Ectodermal cell (in vitro differentiated cells): ENCODE data around the gene SMIM26.

ENCODE experiments used
- H3K27ac ChIP-seq: 2 replicates; pipeline ENCODE4 v1.7.0; 2013; ENCODE audit warnings: mild to moderate bottlenecking, low read depth, low read length; ENCODE audit not compliant: insufficient read depth, poor library complexity, severe bottlenecking
- H3K27me3 ChIP-seq: 2 replicates; pipeline ENCODE4 v1.7.0; 2013; ENCODE audit warnings: mild to moderate bottlenecking, low read length; ENCODE audit not compliant: insufficient read depth, control insufficient read depth, poor library complexity, severe bottlenecking
- H3K36me3 ChIP-seq: one replicate; pipeline ENCODE4 v1.7.0; 2013; ENCODE audit warnings: low read length; ENCODE audit not compliant: control insufficient read depth, insufficient read depth
- H3K4me1 ChIP-seq: one replicate; pipeline ENCODE4 v1.7.0; 2013; ENCODE audit warnings: low read length; ENCODE audit not compliant: control insufficient read depth, insufficient read depth
- H3K4me3 ChIP-seq: 2 replicates; pipeline ENCODE4 v1.7.0; 2013; ENCODE audit warnings: low read depth, low read length, control low read depth; ENCODE audit not compliant: insufficient read depth
- H3K9me3 ChIP-seq: 2 replicates; pipeline ENCODE4 v1.7.0; 2013; ENCODE audit warnings: mild to moderate bottlenecking, low read length, moderate library complexity; ENCODE audit not compliant: control insufficient read depth
- WGBS, 2 experiments: methylation state at CpG; one replicate each; pipeline ENCODE4 v1.1.7; 2013; ENCODE audit warnings: missing lambda C conversion rate in 2 of 2; 5-methylcytosine and 5-hydroxymethylcytosine counted together

Gene SMIM26

DNA sequence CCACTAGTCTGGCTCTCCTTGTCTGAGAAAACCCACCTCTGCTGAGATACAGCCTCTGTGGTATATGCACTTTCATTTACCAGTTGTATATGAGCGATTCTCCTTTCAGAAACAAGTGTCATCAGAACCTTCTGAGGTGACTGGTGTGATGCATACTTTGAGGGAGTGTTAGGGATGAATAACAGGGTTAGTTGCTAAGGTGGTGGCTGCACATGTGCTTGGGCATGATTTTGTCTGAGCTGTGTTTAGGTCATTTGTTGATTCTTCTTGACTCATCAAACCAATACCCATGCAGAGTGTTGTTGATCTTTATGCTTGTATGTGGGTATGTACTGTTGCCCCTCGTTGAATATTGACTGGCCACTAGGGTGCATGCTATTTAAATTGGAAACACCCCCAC, 46.3 kb downstream of the SMIM26 start:
- WGBS, 2 experiments = 83 to 89% methylated on average over 1 to 2 of the region's 2 CpGs
- Histone ChIP-seq H3K27ac (no peak overlapping the region), H3K27me3 (no peaks in the 10 kb centered on the region), H3K36me3 (no peaks in the 10 kb centered on the region), H3K9me3 (no peaks in the 10 kb centered on the region), H3K4me3 (no peak overlapping the region), H3K4me1 (no peaks in the 10 kb centered on the region)

DNA sequence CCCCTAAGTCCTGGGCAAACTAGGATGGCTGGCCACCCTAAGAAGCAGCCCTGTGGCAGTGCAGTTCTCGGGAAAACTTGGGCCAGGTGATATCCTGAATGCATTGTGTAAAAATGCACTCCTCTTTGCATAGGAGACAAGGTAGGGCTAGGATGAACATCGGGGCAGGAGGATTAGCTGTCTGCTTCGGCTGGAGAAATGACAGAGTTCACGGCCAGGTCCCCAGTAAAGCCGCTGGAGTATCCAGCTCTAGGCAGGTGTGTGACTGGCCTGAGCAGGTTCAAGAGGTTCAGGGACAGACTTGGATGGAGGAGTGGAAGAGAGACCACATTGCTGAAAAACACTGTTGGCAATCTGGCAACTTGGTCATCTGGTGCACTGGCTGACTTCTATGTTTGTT, 47.0 kb downstream of the SMIM26 start:
- Histone ChIP-seq H3K27me3 (no peaks in the 10 kb centered on the region), H3K4me1 (no peaks in the 10 kb centered on the region), H3K36me3 (no peaks in the 10 kb centered on the region), H3K9me3 (no peaks in the 10 kb centered on the region), H3K27ac (no peak overlapping the region), H3K4me3 (no peak overlapping the region)
- WGBS, 2 experiments = 94 to 96% methylated on average over 5 of the region's 5 CpGs

DNA sequence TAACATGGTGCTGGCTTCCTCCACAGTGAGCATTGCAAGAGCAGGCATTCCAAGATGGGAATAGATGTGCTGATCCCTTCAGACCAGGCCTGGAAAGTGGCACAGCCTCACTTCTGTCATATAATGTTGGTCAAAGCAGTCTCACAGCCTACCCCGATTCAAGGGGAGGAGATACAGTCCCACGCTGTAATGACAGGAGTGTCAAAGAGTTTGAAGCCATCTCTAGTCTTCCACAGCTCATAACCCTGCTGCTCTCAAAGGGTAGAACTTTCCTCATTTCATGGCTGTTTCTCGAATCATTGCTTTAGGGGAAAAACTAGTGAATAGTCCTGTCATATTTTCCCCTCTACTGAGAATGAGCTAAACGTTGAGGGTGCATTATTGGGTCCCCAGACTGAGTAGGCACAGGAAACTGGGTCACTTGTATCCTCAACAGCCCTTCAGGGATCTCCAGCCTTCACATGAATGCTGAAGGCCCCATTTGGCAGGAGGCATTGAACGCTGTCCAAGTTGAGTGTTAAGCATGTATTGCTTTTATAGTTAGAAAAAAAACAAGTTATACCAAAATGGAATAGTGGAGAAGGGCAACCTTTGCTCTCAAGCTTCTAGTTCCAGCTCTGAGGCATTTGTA, 47.9 kb downstream of the SMIM26 start:
- Histone ChIP-seq H3K36me3 (no peaks in the 10 kb centered on the region), H3K27me3 (no peaks in the 10 kb centered on the region), H3K4me1 (no peaks in the 10 kb centered on the region), H3K9me3 (no peaks in the 10 kb centered on the region), H3K27ac (no peak overlapping the region), H3K4me3 (no peak overlapping the region)
- WGBS, 2 experiments = 74 to 75% methylated on average over 5 of the region's 5 CpGs
